HK-2 (cell line): ENCODE data around the gene HDAC4.
A peak's percentile ranks its signal among the peaks of the same experiment; 100 is the strongest.
"Not testable (repeated sequence)": the region's sequence is repeated elsewhere in the genome, so short reads cannot be mapped to it uniquely, and the experiment has no call there.

ENCODE experiments used
- DNase-seq: peaks from one replicate; pipeline ENCODE4 v3.0.0-alpha.2; 2018; ENCODE audit not compliant: unreplicated experiment

HDAC4 gene

GRCh38 chr2:239400596-239401066 lies at the start of gene HDAC4:
TSS of gene HDAC4 (minus strand) at chr2:239401020. CDS start at chr2:239352699, 48,321 bp downstream.
- DNase-seq, result no peak

DNA sequence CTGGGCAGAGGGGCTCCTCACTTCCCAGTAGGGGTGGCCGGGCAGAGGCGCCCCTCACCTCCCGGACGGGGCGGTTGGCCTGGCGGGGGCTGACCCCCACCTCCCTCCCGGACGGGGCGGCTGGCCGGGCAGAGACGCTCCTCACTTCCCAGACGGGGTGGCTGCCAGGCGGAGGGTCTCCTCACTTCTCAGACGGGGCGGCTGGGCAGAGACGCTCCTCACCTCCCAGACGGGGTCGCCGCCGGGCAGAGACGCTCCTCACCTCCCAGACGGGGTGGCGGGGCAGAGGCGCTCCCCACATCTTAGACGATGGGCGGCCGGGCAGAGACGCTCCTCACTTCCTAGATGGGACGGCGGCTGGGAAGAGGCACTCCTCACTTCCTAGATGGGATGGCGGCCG lies 48.6 kb upstream of the HDAC4 start:
- not testable (repeated sequence) for DNase-seq

DNA sequence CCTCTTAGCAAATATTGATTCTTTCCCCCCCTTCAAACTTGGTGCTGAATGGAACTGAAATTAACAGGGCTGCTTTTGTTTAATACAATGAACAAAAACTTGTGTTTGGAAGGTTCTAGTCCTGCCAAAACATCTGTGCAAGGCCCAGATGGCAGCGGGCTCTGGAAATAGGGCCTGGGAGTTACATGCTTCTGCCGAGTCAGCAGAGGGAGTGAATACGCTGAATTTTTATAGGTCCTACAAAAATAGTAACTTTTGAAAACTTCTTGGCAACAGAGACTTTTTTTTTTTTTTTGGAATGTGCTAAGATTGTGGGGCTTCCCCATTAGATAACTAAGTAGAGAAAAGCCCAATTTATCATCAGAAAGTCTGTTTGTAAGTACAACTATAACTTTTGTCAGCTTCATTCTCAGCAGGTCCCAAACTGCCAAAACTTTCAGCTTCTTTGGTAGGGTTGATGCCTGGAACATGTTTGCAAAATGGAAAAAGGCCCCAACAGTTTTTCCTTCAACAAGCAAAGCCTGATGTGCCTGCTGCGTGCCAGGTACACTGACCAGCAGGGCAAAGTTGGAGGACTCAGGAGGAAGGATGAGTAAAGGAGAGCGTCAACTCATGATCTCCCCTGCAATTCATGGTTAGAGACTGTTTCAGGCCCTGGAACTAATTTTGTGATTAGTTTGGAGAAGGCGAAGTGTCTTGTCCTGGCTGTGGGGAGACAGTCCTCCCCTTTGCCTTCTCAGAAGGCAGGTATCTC lies 45.1 kb upstream of the HDAC4 start:
- no peak for DNase-seq

- no peak for DNase-seq
Observed at GRCh38 chr2:239444626-239445577, 44.1 kb upstream of the HDAC4 start.

DNA sequence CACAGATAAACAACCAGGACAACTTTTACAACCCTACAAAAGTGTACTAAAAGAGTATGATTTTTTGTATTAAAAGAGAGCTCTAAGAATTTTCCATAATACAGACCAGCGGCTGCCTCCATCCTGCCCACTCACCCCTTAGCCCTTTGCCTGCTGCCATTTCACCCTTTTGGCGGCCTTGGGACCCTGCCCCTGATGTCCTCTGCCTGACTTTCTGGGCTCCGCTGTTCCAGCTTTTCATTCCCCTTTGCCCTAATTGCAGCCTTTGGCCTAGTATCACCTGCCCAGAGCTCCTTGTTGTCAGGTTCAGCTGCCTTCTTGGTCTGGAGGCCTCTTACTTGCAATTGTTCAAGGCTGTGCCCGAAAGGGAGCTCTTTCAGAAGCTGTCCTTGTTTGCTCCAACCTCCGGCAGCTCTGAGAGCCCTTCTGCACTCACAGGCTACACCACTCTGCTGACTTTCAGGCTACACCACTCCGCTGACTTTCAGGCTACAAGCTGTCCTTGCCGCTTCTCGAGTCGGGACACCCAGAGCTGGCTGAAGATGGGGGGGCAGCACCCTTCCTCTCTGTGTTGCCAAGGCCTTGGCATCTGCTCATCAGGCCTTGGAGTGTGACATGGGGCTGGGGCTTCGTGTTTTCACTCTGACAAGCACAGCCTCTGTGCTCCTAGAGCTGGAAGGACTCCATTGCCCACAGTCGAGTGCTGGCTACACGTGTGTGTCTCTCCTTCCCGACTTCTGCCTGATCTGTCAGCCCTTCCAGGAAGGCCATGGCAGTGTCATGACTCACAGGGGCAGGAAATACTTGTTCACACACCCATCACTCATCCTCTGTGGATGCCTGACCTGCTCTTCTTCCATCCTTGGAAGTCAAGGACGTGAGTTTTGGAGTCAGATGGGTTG lies 43.1 kb upstream of the HDAC4 start:
- peak; percentile 13 for DNase-seq

GRCh38 chr2:239443102-239443620 lies 42.3 kb upstream of the HDAC4 start:
- no peak for DNase-seq

DNA sequence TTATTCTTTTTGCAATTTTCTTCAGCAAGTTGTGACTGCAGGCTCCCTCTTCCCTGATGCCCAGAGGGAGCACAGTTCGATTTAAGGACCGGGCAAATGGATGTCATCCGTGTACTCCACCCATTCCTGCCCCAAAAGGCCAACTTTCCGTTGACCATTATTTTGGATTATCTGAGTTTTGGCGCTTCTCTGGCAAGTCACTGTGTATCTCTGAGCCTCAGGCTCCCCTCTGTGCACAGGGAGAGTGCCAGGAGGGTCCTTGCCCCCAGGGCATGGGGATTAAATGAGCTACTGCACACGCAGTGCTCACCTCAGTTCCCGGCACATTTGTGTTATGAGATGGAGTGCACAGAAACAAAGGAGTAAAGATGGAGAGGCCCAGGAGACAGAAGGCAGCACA lies 41.4 kb upstream of the HDAC4 start:
- DNase-seq, result no peak

DNA sequence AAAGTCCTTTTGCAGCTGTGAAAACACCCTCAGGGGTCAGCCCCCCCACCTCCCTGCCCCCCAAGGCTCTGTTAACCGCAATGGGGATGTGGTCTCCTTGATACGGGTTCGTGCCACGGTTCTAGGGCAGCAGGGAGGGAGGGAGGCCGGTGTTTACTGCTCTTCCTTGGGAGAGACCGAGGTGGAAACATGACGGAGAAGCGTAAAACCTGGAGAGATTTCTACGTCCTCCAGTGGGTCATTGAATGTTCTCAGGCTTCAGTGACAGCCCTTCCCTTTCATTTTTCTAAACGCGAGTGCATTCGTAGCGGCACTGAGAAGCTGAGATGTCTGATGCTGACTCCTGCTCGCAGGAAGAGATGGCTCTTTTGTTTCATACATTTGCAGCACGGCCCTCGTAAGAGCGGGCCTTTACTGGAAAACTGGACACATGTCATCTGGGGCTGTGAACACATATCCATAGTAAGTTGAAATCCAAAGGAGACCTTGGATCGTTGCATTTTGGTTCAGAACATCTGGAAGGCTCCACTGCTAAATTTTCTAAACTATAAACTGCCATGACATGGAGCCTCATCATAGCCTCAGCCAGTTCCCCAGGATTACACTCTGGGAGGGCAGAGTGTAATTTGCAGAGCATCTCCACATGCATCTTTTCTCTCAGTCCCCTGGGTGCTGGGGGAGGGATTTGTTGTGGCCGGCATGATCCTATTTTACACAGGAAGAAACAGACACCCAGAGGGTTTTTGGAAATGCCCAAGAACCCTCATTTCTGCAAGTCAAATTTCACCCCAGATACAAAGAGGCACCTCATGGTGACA lies 40.6 kb upstream of the HDAC4 start:
- no peak for DNase-seq

DNA sequence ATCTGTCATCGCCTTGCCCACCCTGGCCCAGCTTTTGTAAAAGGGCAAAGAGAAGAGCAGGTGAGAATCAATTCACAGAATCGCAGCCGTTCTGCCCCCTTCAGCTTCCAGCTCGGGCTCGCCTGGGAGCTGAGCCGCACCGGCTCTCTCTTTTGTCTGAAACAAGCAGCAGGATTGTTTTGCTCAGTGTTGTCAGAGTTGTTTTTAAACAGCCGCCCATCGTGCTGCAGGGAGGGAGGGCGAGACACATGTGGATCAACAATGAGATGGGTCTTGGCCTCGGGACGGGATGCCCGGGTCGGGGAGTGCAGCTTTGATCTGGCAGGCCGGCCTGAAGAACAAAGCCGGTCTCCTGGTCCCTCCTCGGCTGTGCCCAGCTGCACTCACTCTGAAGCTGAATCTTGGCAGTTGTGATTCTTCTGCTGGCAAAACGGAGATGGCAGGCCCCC lies 39.7 kb upstream of the HDAC4 start:
- DNase-seq, result no peak

DNA sequence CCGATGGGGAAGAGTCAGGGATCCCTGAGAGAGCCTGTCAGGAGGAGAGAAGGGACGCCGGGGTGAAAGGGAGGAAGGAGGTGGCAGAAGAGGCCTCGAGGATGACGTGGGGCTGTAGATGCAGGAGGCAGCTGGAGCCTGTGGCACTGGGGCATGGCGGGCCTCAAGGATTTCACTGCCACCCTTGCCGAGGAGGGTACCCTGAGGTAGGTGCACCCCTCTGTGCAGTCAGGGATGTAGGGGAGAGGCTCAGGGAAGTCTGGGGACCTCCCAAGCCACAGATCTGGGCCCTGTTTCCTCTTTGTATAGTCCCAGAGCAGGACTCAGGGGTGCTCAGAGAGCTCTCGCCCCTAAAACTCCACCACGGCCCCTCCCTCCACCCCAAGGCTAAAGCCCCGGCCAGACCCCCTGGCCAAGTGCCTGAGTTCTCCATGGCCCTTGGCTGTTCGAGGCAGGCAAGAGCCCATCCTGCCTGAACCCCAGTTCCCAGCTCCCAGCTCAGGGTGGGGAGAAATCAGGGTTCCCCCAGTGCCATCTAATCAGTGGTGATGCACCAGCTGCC lies 39.0 kb upstream of the HDAC4 start:
- no peak for DNase-seq

DNA sequence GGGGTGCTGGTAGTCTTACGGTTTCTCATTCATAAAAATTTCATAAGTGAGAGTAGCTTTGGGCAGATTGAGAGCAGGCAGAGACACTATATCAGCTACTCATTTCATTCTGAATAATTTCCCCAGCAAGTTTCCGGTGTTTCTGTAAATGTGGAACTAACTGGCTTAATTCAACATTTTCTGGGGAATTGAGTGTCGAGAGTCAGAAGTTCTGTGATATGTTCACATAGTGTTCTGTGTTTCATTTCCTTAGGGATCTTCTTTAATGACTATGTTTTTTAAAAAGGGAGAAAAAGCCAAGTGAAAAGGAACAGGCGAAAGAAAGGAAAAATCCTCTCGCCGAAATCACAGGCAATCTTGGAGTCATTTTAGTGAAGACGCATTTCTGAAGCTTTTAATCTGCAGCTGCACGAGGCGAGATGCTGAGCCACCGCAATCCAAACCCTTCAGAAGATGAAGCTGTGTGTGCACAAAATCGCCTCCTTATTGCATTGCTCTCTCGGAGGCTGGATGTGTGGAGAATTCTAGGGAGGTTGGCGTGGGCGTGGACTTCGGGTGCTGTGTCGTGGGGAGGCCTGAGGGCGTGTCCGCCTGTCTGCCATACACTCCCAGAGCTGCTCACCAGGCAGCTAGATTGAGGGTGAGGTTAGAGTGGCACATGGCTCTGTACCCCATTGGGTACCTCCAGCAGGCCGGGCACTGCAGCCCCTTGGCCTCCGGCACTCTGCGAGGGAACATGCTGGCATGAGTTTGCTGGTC lies 38.4 kb upstream of the HDAC4 start:
- no peak for DNase-seq

DNA sequence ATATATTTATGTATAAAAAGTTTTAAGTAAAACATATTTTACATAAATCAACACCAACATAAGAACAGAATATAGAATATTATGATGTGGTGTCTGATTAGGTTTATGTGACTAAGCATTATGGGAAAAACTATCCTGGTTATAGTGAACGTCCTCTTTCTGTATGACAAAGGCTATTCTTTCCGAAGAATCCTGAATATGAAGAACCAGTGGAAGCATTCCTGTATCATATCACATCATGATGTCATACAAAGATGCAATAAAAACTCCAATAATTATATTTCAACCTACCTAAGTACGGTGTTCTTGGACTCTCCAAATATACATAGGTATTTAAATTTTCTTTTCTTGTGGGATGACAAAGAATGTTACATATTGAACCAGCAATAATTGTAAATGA lies 37.5 kb upstream of the HDAC4 start:
- DNase-seq, result no peak

DNA sequence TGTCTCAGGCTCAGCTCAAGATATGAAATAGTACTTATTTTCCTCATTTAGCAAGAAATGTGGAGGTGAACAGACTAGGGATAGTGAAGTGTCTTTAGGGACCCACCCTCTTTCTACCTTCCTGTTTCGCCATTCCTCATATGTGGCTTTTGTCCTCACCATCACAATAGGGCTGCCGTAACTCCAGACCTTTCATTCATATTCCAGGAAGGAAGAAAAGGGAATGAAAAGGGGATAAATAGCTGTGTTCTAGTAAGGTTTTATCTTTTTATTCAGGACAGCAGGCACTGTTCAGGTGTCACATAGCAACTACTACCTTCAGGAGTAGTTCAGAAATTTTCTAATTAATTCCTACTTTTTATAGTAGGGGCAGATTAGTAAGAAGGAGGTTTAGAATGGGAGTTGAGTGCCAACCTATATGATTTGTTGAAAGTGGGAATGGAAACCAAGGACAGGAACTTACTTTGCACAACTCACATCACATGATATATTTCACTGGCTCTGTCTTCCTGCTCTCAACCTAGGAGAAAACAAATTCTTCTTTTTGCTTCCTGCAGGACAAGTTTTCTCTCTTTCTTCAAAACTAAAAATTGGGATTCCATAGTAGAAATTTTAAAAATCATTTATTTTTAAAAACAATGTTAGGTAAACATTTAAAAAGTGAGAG lies 36.0 kb upstream of the HDAC4 start:
- no peak for DNase-seq

- no peak for DNase-seq
Observed at GRCh38 chr2:239436076-239436475, 35.3 kb upstream of the HDAC4 start.

- no peak for DNase-seq
Observed at GRCh38 chr2:239433777-239434403, 33.1 kb upstream of the HDAC4 start.

DNA sequence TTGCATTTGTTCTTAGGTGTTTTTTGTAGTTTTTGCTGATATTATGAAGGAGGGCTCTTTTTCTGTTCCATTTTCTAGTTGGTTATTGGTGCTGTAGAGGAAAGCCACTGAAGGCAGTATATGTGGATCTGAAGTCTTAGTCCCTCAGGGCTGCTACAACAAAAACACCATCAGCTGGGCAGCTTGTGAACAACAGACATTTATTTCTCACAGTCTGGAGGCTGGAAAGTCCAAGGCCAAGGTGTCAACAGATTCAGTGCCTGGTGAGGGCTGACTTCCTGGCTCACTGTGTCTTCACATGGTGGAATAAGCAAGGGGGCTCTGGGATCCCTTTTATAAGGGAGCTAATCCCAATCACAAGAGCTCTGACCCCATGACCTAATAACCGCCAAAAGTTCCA lies 31.4 kb upstream of the HDAC4 start:
- DNase-seq, result no peak

- no peak for DNase-seq
Observed at GRCh38 chr2:239431536-239431935, 30.7 kb upstream of the HDAC4 start.
